NCI-H2227 treated with DMSO at 0.1 percent for 48 hours (cell line): Measurements from ENCODE around the gene CLEC3B.
A peak's percentile ranks its signal among the peaks of the same experiment; 100 is the strongest.
"Not testable (repeated sequence)": the region's sequence is repeated elsewhere in the genome, so short reads cannot be mapped to it uniquely, and the experiment has no call there.

ENCODE experiments used
- DNase-seq: peaks from one replicate; lab custom pipeline; 2025; lab: John Stamatoyannopoulos, UW

Gene CLEC3B

GRCh38 chr3:45035441-45036301, 9.6 kb downstream of the CLEC3B start:
- DNase-seq = no peak

- peak; percentile 85 for DNase-seq
Measured at GRCh38 chr3:45037720-45038455, 11.8 kb downstream of the CLEC3B start.

GRCh38 chr3:45041666-45042065, 15.6 kb downstream of the CLEC3B start:
- no peak for DNase-seq

- DNase-seq = no peak
Measured at GRCh38 chr3:45042162-45042561, 16.1 kb downstream of the CLEC3B start.

GRCh38 chr3:45043728-45044299, 17.7 kb downstream of the CLEC3B start:
- DNase-seq = no peak

GRCh38 chr3:45048244-45048643, 22.1 kb downstream of the CLEC3B start:
- DNase-seq = no peak

GRCh38 chr3:45049807-45050206, 23.7 kb downstream of the CLEC3B start:
- no peak for DNase-seq

GRCh38 chr3:45051685-45052084, 25.6 kb downstream of the CLEC3B start:
- no peak for DNase-seq

GRCh38 chr3:45053805-45054195, 27.7 kb downstream of the CLEC3B start:
- not testable (repeated sequence) for DNase-seq

GRCh38 chr3:45054196-45054857, 28.2 kb downstream of the CLEC3B start:
- DNase-seq = no peak

- no peak for DNase-seq
Measured at GRCh38 chr3:45055032-45055410, 28.9 kb downstream of the CLEC3B start.

GRCh38 chr3:45055411-45056143, 29.5 kb downstream of the CLEC3B start:
- no peak for DNase-seq

- DNase-seq = no peak
Measured at GRCh38 chr3:45056608-45057301, 30.7 kb downstream of the CLEC3B start.

GRCh38 chr3:45057557-45057956, 31.5 kb downstream of the CLEC3B start:
- DNase-seq = no peak

- DNase-seq = no peak
Measured at GRCh38 chr3:45059132-45059531, 33.0 kb downstream of the CLEC3B start.

- DNase-seq = no peak
Measured at GRCh38 chr3:45060165-45060892, 34.2 kb downstream of the CLEC3B start.

- no peak for DNase-seq
Measured at GRCh38 chr3:45062697-45063070, 36.6 kb downstream of the CLEC3B start.

- DNase-seq = no peak
Measured at GRCh38 chr3:45064512-45065372, 38.6 kb downstream of the CLEC3B start.

GRCh38 chr3:45065373-45065720, 39.2 kb downstream of the CLEC3B start:
- DNase-seq = no peak
